ENCODE measurements around the gene DENND1C. TPM values are rescaled to one million over a fixed set of nuclear protein-coding genes. Genes with fewer than 3 reads are reported as not detected.
A peak's percentile ranks its signal among the peaks of the same experiment; 100 is the strongest.

Gene DENND1C
- polyA plus RNA-seq, 3 donors, result 11.2 to 60.2 (median 20.5) TPM

GRCh38 chr19:6464070-6464873, 17.3 kb downstream of the DENND1C start, which contains the start of gene CRB3:
Gene CRB3 (plus strand): TSS chr19:6464271. CDS start chr19:6464702, 431 bp downstream.
- no peaks in the 10 kb centered on the region for H3K79me2 ChIP-seq (ENCODE audit: insufficient read depth, low read length)

More at GRCh38 chr19:6464070-6464873, 17.3 kb downstream of the DENND1C start, which contains the start of gene CRB3:
- peaks cover 5 to 13% of the 10 kb centered on the region in 2 donors for H3K36me3 ChIP-seq (replicated peaks in 1 of 2; ENCODE audit: control insufficient read depth in 1 of 2, insufficient read depth in 2 of 2, low read length in 2 of 2)
- peaks cover 3 to 4% of the 10 kb centered on the region in 2 donors for H3K9me3 ChIP-seq (replicated peaks in 1 of 2; ENCODE audit: control insufficient read depth in 1 of 2, insufficient read depth in 1 of 2, low read length in 2 of 2)
- no peak within 1 kb of the TSS for H3K27ac ChIP-seq (ENCODE audit: low read depth in 1 of 2, low read length in 2 of 2)
- H2AFZ ChIP-seq (ENCODE audit: insufficient read depth, low read depth, low read length, poor library complexity, severe bottlenecking), result no peak within 1 kb of the TSS
- H3K4me1 Mint-ChIP-seq, result peaks cover 15% of the 10 kb centered on the region
- 10% methylated on average over 60 of the region's 65 CpGs for WGBS (ENCODE audit: insufficient coverage)
- H3K27me3 Mint-ChIP-seq (ENCODE audit: low read depth in 3 of 3), result peaks cover 32 to 39% (median 34%) of the 10 kb centered on the region in 3 donors
- H3K27ac Mint-ChIP-seq, result no peak within 1 kb of the TSS
- H3K4me2 ChIP-seq (replicated peaks; ENCODE audit: extremely low read depth, low read length, poor library complexity, severe bottlenecking), result no peak within 1 kb of the TSS
- DNase-seq, result no peak
- H3K4me3 Mint-ChIP-seq, result peak within 1 kb of the TSS in 1 of 2 donors; percentile 71
- peaks cover 0 to 28% of the 10 kb centered on the region in 2 donors for H3K27me3 ChIP-seq (ENCODE audit: control insufficient read depth in 2 of 2, insufficient read depth in 2 of 2, low read length in 2 of 2)
- intact Hi-C loops (cut with micrococcal nuclease), result no loop called here
- no peak within 1 kb of the TSS for H3K4me3 ChIP-seq (replicated peaks in 1 of 3; ENCODE audit: low read depth in 2 of 3, low read length in 3 of 3)
- H3K9me3 Mint-ChIP-seq, result peaks cover 0 to 5% (median 1%) of the 10 kb centered on the region in 7 donors
- peaks cover 15 to 25% of the 10 kb centered on the region in 2 donors for H3K4me1 ChIP-seq (ENCODE audit: control insufficient read depth in 1 of 2, insufficient read depth in 2 of 2, low read length in 2 of 2)
- H3K36me3 Mint-ChIP-seq, result peaks cover 17% of the 10 kb centered on the region in 2 donors
- H3K9ac ChIP-seq (ENCODE audit: insufficient read depth, low read length, poor library complexity, severe bottlenecking), result no peak within 1 kb of the TSS
- TF ChIP-seq CTCF (IDR thresholded peaks at IDR 0.05), result no peak
- H4K20me1 ChIP-seq (ENCODE audit: insufficient read depth, low read length), result no peaks in the 10 kb centered on the region

All from CD14-positive monocyte (primary cell).